Neutrophil (primary cell): ENCODE data around the gene THUMPD3.

Experiments
- H3K27ac ChIP-seq: fragments of 200-600 bp; sonication (generic); 2 replicates; pipeline ENCODE4 v1.5.1; 2016; ENCODE audit warnings: mild to moderate bottlenecking, moderate library complexity
- H3K27me3 ChIP-seq: fragments of 200-600 bp; sonication (generic); 2 replicates; pipeline ENCODE4 v1.6.0; 2016; ENCODE audit warnings: mild to moderate bottlenecking
- H3K36me3 ChIP-seq: fragments of 200-600 bp; sonication (generic); 2 replicates; pipeline ENCODE4 v1.5.1; 2017
- H3K4me1 ChIP-seq, 2 experiments: fragments of 200-600 bp in 1 of 2; sonication (generic) in 1 of 2; 1 replicate in 1 of 2; 2 replicates in 1 of 2; pipeline versions ENCODE4 v1.5.1 to v1.6.1; 2013 to 2016; ENCODE audit warnings: low read depth in 1 of 2, low read length in 1 of 2, mild to moderate bottlenecking in 1 of 2, moderate library complexity in 1 of 2; ENCODE audit not compliant: control insufficient read depth in 1 of 2, insufficient read depth in 1 of 2
- H3K4me3 ChIP-seq, 2 experiments: fragments of 200-600 bp in 1 of 2; sonication (generic) in 1 of 2; 1 replicate in 1 of 2; 2 replicates in 1 of 2; pipeline ENCODE4 v1.5.1; 2013 to 2016; ENCODE audit warnings: low read depth in 1 of 2, low read length in 1 of 2, mild to moderate bottlenecking in 1 of 2, moderate library complexity in 1 of 2
- H3K9me3 ChIP-seq: fragments of 200-600 bp; sonication (generic); 2 replicates; pipeline ENCODE4 v1.5.1; 2016
- TF ChIP-seq, protein P1 (sequence below): fragments of 200-600 bp; sonication (generic); IDR thresholded peaks from 2 replicates; pipeline ENCODE4 v1.5.1; 2016; ENCODE audit warnings: antibody characterized with exemption

Gene THUMPD3

DNA sequence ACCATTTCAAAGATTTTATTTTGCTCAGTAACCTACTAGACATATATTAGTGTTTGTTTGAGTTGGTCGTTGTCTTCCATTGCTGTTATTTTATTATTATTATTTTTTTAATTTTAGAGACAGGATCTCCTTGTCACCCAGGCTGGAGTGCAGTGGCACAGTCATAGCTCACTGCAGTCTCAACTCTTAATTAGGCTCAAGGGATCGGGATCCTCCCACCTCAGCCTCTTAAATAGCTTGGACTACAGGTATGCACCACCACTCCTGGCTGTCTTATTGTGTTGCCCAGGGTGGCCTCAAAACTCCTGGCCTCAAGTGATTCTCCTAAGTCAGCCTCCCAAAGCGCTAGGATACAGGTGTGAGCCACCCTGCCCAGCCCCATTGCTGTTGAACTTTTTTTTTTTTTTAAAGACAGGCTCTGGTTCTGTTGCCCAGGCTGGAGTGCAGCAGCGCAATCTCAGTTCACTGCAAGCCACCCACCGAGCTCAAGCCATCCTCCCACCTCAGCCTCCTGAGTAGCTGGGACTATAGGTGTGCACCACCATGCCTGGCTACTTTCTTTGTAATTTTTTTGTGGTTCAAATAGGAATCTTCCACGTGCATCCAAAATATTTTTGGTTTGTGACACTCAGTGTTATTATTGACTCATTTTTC, 52.8 kb downstream of the THUMPD3 start:
- H3K9me3 ChIP-seq, result no peaks in the 10 kb centered on the region
- peaks cover 4 to 7% of the 10 kb centered on the region in 2 experiments for H3K4me1 ChIP-seq
- H3K4me3 ChIP-seq, result no peak overlapping the region
- TF ChIP-seq, protein P1, sequence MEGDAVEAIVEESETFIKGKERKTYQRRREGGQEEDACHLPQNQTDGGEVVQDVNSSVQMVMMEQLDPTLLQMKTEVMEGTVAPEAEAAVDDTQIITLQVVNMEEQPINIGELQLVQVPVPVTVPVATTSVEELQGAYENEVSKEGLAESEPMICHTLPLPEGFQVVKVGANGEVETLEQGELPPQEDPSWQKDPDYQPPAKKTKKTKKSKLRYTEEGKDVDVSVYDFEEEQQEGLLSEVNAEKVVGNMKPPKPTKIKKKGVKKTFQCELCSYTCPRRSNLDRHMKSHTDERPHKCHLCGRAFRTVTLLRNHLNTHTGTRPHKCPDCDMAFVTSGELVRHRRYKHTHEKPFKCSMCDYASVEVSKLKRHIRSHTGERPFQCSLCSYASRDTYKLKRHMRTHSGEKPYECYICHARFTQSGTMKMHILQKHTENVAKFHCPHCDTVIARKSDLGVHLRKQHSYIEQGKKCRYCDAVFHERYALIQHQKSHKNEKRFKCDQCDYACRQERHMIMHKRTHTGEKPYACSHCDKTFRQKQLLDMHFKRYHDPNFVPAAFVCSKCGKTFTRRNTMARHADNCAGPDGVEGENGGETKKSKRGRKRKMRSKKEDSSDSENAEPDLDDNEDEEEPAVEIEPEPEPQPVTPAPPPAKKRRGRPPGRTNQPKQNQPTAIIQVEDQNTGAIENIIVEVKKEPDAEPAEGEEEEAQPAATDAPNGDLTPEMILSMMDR, result no peak
- H3K27me3 ChIP-seq, result no peaks in the 10 kb centered on the region
- H3K27ac ChIP-seq, result peak overlapping the region; percentile 31
- no peaks in the 10 kb centered on the region for H3K36me3 ChIP-seq

DNA sequence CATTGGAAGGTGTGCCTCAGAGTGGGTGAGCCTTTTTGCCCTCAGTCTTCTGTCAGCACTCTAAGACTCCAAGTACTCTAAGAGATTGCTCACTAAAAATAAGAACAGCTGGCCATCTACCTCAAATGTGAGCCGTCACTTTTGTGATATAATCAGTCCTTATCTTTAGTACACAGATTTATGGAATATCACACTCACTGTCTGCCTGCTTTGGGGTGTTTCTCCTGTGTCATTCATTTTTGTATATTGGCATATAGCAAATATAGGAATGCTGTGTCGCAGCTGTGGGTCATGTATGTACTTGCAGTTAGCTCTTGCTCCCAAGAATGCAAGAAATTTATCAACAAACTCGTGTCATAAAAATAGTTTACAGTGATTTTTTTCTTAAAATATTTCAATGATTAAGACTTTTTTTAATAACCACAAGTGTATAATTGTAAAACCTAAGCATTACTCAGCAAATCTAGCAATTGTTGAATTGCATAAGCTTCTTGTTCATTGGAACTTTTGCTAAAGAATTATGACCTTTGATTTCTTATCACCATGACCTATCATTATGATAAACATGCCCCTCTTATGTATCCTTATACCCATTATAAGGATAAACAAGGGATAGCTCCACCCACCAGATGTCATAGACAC, 53.4 kb downstream of the THUMPD3 start:
- Histone ChIP-seq H3K27ac (peak overlapping the region; percentile 31), H3K27me3 (no peaks in the 10 kb centered on the region), H3K4me1 (peaks cover 0 to under 1% of the 10 kb centered on the region in 2 experiments), H3K4me3 (no peak overlapping the region), H3K36me3 (no peaks in the 10 kb centered on the region), H3K9me3 (no peaks in the 10 kb centered on the region)
- TF ChIP-seq, protein P1, result no peak

DNA sequence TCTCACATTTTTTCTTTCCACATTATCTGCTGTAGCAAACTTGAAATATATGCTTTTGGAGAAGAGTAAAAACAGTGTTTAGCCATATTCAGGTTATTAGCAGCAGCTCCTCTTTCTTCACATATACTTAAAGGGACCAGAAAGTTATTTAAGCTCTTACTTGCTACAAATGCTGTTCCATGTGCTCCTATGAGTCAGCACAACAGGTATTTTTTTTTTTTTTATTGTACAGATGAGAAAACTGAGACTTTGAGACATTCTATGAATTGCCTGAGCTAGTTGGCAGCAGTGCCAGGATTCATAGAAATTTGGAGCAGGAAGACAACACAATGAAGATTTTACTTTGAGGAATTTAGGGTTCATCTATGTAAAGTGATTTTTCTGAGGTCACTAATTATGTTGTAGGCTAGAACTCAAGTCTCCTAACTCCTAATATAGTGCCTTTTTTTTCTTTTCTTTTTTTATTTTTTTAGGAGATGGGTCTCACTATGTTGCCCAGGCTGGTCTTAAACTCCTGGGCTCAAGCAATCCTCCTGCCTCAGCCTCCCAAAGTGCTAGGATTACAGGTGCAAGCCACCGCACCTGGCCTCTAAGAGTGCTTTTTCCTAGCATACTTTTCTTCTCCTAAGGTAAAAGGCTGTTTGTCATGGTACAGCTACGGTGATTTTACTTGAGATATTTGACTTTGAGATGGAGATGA, 58.1 kb downstream of the THUMPD3 start:
- TF ChIP-seq, protein P1, result no peak
- Histone ChIP-seq H3K27me3 (no peaks in the 10 kb centered on the region), H3K4me1 (peaks cover 6 to 10% of the 10 kb centered on the region in 2 experiments), H3K27ac (no peak overlapping the region), H3K9me3 (no peaks in the 10 kb centered on the region), H3K36me3 (peaks cover 4% of the 10 kb centered on the region), H3K4me3 (no peak overlapping the region)

DNA sequence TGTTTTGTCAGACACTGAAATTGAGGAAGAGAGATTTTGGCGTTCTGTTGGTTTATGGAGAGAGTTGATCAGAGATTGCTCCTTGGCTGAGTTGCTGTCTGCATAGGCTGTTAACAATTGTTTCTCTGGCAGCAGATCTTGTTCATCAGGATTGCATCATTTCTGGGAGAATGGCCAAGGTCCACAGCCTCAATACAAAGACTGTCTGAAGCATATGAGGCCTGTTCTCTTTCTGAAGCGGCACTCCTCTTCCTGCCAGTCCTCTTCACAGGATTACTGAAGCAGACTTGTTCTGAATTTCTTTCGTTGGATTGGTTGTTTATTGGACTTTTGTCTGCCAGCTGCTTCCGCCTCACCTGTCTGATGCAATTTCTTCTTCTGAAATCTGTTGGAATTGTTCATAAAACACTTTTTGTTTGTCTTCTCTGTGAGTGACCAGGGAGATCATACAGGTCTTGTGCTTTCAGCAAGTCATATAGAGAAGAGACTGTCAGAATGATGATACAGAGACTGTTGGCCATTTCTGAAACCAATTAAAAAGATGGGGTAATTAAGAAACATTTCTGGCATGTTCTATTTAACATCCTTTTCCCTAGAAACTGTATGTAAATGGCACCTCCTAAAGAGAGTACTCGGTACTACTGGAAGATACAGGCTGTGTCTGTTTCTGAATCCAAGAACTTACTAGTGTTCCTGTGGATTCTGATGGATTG, 60.0 kb downstream of the THUMPD3 start:
- Histone ChIP-seq H3K4me1 (peaks cover 6 to 10% of the 10 kb centered on the region in 2 experiments), H3K9me3 (no peaks in the 10 kb centered on the region), H3K4me3 (no peak overlapping the region), H3K27ac (peak overlapping the region; percentile 76), H3K36me3 (peaks cover 19% of the 10 kb centered on the region), H3K27me3 (no peaks in the 10 kb centered on the region)
- TF ChIP-seq, protein P1, result peak; percentile 26

DNA sequence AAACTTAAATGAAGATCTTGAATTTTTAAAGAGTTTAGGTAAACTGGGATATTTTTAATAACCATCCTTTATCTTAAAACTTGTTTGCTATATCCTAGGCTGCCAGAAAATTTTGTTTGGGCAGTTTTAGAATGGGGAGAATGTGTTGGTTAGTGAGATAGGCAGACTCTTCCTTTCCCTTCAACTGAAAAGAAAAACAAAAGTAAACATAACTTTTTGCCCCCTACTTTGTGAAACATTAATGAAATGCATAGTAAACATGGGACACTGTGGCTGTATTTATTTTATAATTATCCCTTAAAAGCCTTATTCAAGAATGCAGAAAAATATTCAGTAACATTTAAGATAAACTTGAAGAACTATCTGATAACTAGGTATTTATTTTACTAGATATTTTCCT, 65.6 kb downstream of the THUMPD3 start:
- TF ChIP-seq, protein P1, result no peak
- Histone ChIP-seq H3K27ac (no peak overlapping the region), H3K36me3 (peaks cover 75% of the 10 kb centered on the region)

More for the DNA sequence above, 65.6 kb downstream of the THUMPD3 start:
- Histone ChIP-seq H3K4me3 (no peak overlapping the region), H3K4me1 (no peaks in the 10 kb centered on the region), H3K9me3 (no peaks in the 10 kb centered on the region), H3K27me3 (no peaks in the 10 kb centered on the region)
